Thymus (tissue), 11 donors: ENCODE measurements around the gene ZNHIT1. TPM values are rescaled to one million over a fixed set of nuclear protein-coding genes. Genes with fewer than 3 reads are reported as not detected.

Source experiments
- DNase-seq, 9 donors: peaks; one replicate each; pipeline ENCODE4 v3.0.0-alpha.2; 2013; ENCODE audit warnings: low spot score in 9 of 9, low read depth in 6 of 9, missing footprints in 1 of 9
- H3K27ac ChIP-seq, 2 donors: one replicate each; pipeline ENCODE4 v1.5.1; 2013; ENCODE audit warnings: control low read depth in 1 of 2, low read depth in 1 of 2, low read length in 1 of 2, mild to moderate bottlenecking in 1 of 2, moderate library complexity in 1 of 2
- H3K27me3 ChIP-seq, 2 donors: one replicate each; pipeline ENCODE4 v1.5.1; 2013; ENCODE audit warnings: low read length in 1 of 2; ENCODE audit not compliant: control insufficient read depth in 2 of 2, insufficient read depth in 1 of 2
- H3K36me3 ChIP-seq, 2 donors: one replicate each; pipeline ENCODE4 v1.5.1; 2013; ENCODE audit warnings: low read length in 1 of 2, mild to moderate bottlenecking in 1 of 2, moderate library complexity in 1 of 2; ENCODE audit not compliant: control insufficient read depth in 2 of 2, insufficient read depth in 2 of 2
- H3K4me1 ChIP-seq, 2 donors: one replicate each; pipeline ENCODE4 v1.5.1; 2013; ENCODE audit warnings: low read length in 2 of 2; ENCODE audit not compliant: control insufficient read depth in 2 of 2, insufficient read depth in 2 of 2
- H3K4me3 ChIP-seq, 2 donors: one replicate each; pipeline ENCODE4 v1.5.1; 2013; ENCODE audit warnings: low read length in 2 of 2, control low read depth in 1 of 2, mild to moderate bottlenecking in 1 of 2
- H3K9me3 ChIP-seq, 2 donors: one replicate each; pipeline ENCODE4 v1.5.1; 2013; ENCODE audit warnings: low read length in 1 of 2, mild to moderate bottlenecking in 1 of 2; ENCODE audit not compliant: control insufficient read depth in 2 of 2, insufficient read depth in 1 of 2
- WGBS: extraction: QIAGEN DNeasy Blood & Tissue Kit; methylation state at CpG from one replicate; pipeline ENCODE4 v1.1.7; 2013; 5-methylcytosine and 5-hydroxymethylcytosine counted together
- polyA plus RNA-seq: library from polyadenylated mRNA; stranded (reverse); fragments of 200-250 nt; gene quantifications from one replicate; pipeline ENCODE4 v1.2.3, GENCODE V29; 2013
- total RNA-seq: library from RNA; stranded (reverse); fragments of 120-200 nt; gene quantifications from one replicate; pipeline ENCODE4 v1.2.4, GENCODE V29; 2013
- donor health status: healthy.

Gene ZNHIT1
- total and polyA plus RNA-seq, 2 donors: 68.3 to 103 TPM

GRCh38 chr7:101172005-101172853 is 45.7 kb upstream of the ZNHIT1 start:
- H3K9me3 ChIP-seq: peaks cover 19 to 37% of the 10 kb centered on the region in 2 donors
- H3K27me3 ChIP-seq: peaks cover 77 to 100% of the 10 kb centered on the region in 2 donors
- no peak overlapping the region for H3K4me3 ChIP-seq
- H3K36me3 ChIP-seq: no peaks in the 10 kb centered on the region
- DNase-seq: peak in 1 of 9 donors; percentile 56
- peaks cover 33 to 58% of the 10 kb centered on the region in 2 donors for H3K4me1 ChIP-seq
- 6% methylated on average over 79 of the region's 79 CpGs for WGBS
- H3K27ac ChIP-seq: no peak overlapping the region

DNA sequence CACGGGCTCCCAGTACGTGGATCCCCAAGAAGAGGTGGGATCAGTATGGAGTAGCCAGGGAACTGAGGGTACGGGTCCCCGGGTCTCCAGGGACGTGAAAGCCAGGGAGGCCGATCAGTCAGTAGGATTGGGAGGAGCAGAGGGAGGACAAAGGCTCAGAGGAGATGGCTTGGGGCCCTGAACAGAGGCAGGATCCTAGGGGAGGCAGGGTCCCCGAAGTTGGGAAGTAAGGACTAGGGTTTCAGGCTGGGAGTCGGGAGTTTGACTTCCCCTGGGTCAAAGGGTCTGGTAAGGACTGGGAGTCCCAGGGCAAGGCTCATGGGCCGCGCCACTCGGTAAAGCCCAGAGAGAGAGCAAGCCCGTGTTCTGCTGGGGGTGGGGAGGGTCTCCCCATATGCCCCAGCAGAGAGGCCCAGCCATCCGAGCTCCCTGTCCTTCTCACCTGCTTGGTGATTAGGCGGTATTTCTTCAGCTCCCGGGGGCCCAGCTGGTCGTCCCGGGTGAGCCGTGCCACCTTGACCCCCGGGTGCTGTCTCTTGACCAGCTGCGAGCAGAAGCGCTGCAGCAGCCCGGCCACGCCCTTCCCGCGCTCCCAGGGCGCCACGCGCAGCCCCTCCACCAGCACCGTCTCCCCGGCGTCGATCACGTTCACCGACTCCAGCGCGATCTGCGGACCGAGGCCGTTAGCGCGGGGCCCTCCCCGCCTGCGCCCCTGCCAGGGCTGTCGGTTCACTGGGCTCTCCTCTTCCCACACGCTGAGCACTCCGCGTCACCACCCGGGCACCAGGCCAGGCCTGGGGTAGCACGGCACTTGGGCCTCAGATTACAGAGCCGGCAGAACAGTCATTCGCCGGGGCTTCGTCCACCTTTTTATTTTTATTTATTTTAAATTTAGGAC is 44.9 kb upstream of the ZNHIT1 start:
- Histone ChIP-seq H3K4me3 (no peak overlapping the region), H3K27me3 (peaks cover 76 to 100% of the 10 kb centered on the region in 2 donors), H3K36me3 (no peaks in the 10 kb centered on the region), H3K4me1 (peaks cover 32 to 51% of the 10 kb centered on the region in 2 donors), H3K9me3 (peaks cover 19 to 37% of the 10 kb centered on the region in 2 donors), H3K27ac (no peak overlapping the region)
- no peak for DNase-seq
- WGBS: 5% methylated on average over 53 of the region's 53 CpGs

DNA sequence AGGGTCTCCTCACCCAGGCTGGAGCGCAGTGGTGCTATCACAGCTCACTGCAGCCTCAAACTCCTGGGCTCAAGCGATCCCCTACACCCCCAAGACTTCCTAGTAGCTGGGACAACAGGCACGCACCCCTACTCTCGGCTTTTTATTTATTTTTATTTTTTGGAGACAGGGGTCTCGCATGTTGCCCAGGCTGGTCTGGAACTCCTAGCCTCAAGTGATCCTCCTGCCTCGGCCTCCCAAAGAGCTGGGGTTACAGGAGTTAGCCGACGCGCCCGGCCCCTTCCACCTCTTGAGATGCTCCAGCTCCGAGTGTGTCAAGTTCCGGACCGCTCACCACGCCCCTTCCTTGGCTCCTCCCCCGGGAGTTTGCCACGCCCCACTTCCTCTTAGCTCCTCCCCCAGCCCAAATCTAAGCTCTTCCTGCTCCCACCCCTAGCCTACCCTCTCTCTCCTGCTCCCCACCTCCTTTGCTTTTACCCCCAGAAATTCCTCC is 44.2 kb upstream of the ZNHIT1 start:
- DNase-seq: no peak
- H3K27me3 ChIP-seq: peaks cover 72 to 100% of the 10 kb centered on the region in 2 donors
- H3K9me3 ChIP-seq: peaks cover 19 to 37% of the 10 kb centered on the region in 2 donors
- H3K4me3 ChIP-seq: no peak overlapping the region
- no peaks in the 10 kb centered on the region for H3K36me3 ChIP-seq
- H3K27ac ChIP-seq: no peak overlapping the region
- 10% methylated on average over 16 of the region's 16 CpGs for WGBS
- peaks cover 32 to 49% of the 10 kb centered on the region in 2 donors for H3K4me1 ChIP-seq

GRCh38 chr7:101174322-101174854 is 43.6 kb upstream of the ZNHIT1 start:
- Histone ChIP-seq H3K27me3 (peaks cover 71 to 100% of the 10 kb centered on the region in 2 donors), H3K36me3 (no peaks in the 10 kb centered on the region), H3K27ac (no peak overlapping the region), H3K9me3 (peaks cover 19 to 34% of the 10 kb centered on the region in 2 donors), H3K4me1 (peaks cover 30 to 44% of the 10 kb centered on the region in 2 donors), H3K4me3 (no peak overlapping the region)
- DNase-seq: no peak
- 6% methylated on average over 28 of the region's 28 CpGs for WGBS

GRCh38 chr7:101175664-101176063 is 42.3 kb upstream of the ZNHIT1 start:
- Histone ChIP-seq H3K27me3 (peaks cover 76 to 100% of the 10 kb centered on the region in 2 donors), H3K36me3 (no peaks in the 10 kb centered on the region), H3K4me1 (peaks cover 18 to 31% of the 10 kb centered on the region in 2 donors), H3K27ac (no peak overlapping the region), H3K9me3 (peaks cover 19 to 33% of the 10 kb centered on the region in 2 donors), H3K4me3 (no peak overlapping the region)
- 37% methylated on average over 3 of the region's 3 CpGs for WGBS
- DNase-seq: no peak

GRCh38 chr7:101177644-101178043 is 40.3 kb upstream of the ZNHIT1 start:
- H3K4me1 ChIP-seq: peaks cover 0 to 15% of the 10 kb centered on the region in 2 donors
- H3K27me3 ChIP-seq: peaks cover 83 to 100% of the 10 kb centered on the region in 2 donors
- peaks cover 13 to 19% of the 10 kb centered on the region in 2 donors for H3K9me3 ChIP-seq
- no peak overlapping the region for H3K27ac ChIP-seq
- WGBS: 79% methylated on average over 2 of the region's 2 CpGs
- no peak for DNase-seq
- no peaks in the 10 kb centered on the region for H3K36me3 ChIP-seq
- no peak overlapping the region for H3K4me3 ChIP-seq

GRCh38 chr7:101179117-101179516 is 38.8 kb upstream of the ZNHIT1 start:
- no peak for DNase-seq
- Histone ChIP-seq H3K27ac (no peak overlapping the region), H3K9me3 (peaks cover 3 to 5% of the 10 kb centered on the region in 2 donors), H3K27me3 (peaks cover 71 to 93% of the 10 kb centered on the region in 2 donors), H3K4me1 (peaks cover 0 to 6% of the 10 kb centered on the region in 2 donors), H3K36me3 (no peaks in the 10 kb centered on the region), H3K4me3 (no peak overlapping the region)
- 4% methylated on average over 20 of the region's 20 CpGs for WGBS

- Histone ChIP-seq H3K4me1 (no peaks in the 10 kb centered on the region), H3K27me3 (peaks cover 65 to 91% of the 10 kb centered on the region in 2 donors)
- 4% methylated on average over 27 of the region's 27 CpGs for WGBS
Observed at GRCh38 chr7:101179713-101180112, 38.3 kb upstream of the ZNHIT1 start.

More at GRCh38 chr7:101179713-101180112, 38.3 kb upstream of the ZNHIT1 start:
- no peak for DNase-seq
- no peak overlapping the region for H3K4me3 ChIP-seq
- no peaks in the 10 kb centered on the region for H3K9me3 ChIP-seq
- no peaks in the 10 kb centered on the region for H3K36me3 ChIP-seq
- no peak overlapping the region for H3K27ac ChIP-seq
